Kidney (tissue), 14 donors: ENCODE results near the gene KSR1. TPM values are rescaled to one million over a fixed set of nuclear protein-coding genes. Genes with fewer than 3 reads are reported as not detected.

ENCODE experiments used
- DNase-seq, 5 donors: peaks; one replicate each; pipeline ENCODE4 v3.0.0-alpha.2; 2013 to 2020
- FAIRE-seq: peaks from 2 replicates; lab custom pipeline; 2012; peaks lifted over from hg19 to GRCh38; lab: Jason Lieb, UNC
- H3K27ac ChIP-seq, 2 donors: one replicate each; pipeline ENCODE4 v1.7.0; 2013; ENCODE audit warnings: low read depth in 2 of 2, low read length in 2 of 2, inconsistent platforms in 1 of 2
- H3K27me3 ChIP-seq: one replicate; pipeline ENCODE4 v1.7.1; 2013; ENCODE audit warnings: low read length, inconsistent platforms; ENCODE audit not compliant: control insufficient read depth, insufficient read depth
- H3K36me3 ChIP-seq, 3 donors: one replicate each; pipeline versions ENCODE4 v1.7.0 to v1.7.1; 2013; ENCODE audit warnings: low read length in 3 of 3, control low read depth in 1 of 3, inconsistent platforms in 1 of 3; ENCODE audit not compliant: insufficient read depth in 3 of 3, control insufficient read depth in 2 of 3
- H3K4me1 ChIP-seq, 3 donors: one replicate each; pipeline versions ENCODE4 v1.7.0 to v1.7.1; 2013; ENCODE audit warnings: low read length in 3 of 3, inconsistent platforms in 1 of 3, low read depth in 1 of 3; ENCODE audit not compliant: control insufficient read depth in 2 of 3, insufficient read depth in 2 of 3
- H3K4me3 ChIP-seq, 3 donors: one replicate each; pipeline versions ENCODE4 v1.7.0 to v1.8.1; 2013; ENCODE audit warnings: low read length in 3 of 3, control low read depth in 1 of 3, inconsistent platforms in 1 of 3
- H3K9ac ChIP-seq, 3 donors: one replicate each; pipeline versions ENCODE4 v1.7.0 to v1.7.1; 2013; ENCODE audit warnings: low read length in 3 of 3, control low read depth in 1 of 3, inconsistent platforms in 1 of 3
- H3K9me3 ChIP-seq, 3 donors: one replicate each; pipeline versions ENCODE4 v1.7.0 to v1.7.1; 2013; ENCODE audit warnings: low read length in 3 of 3, control low read depth in 1 of 3, inconsistent platforms in 1 of 3; ENCODE audit not compliant: control insufficient read depth in 2 of 3, insufficient read depth in 1 of 3
- CTCF ChIP-seq: IDR thresholded peaks from 3 replicates; pipeline ENCODE4 v1.5.1; 2012; ENCODE audit warnings: mild to moderate bottlenecking, moderate library complexity, borderline replicate concordance; ENCODE audit not compliant: insufficient read depth; ENCODE audit errors: extremely low read depth
- intact Hi-C: fragments of 100-400 bp; cut with DNase I; formaldehyde crosslinking; loops from one replicate; pipeline ENCODE4 v1.11.1; 2022
- polyA plus RNA-seq: library from polyadenylated mRNA; stranded (reverse); fragments of 350-450 nt; fragmentation: Illumina TruSeq; extraction: RNeasy Lipid Tissue Mini Kit (QIAGEN cat#74804); gene quantifications from one replicate; pipeline ENCODE4 v1.2.3, GENCODE V29; 2014; ENCODE audit warnings: low read depth, low replicate concordance; ENCODE audit not compliant: insufficient read depth
- total RNA-seq: library from RNA; stranded (reverse); fragmentation: NEBNext Ultra II Directional; extraction: Animal tissue kit (Norgen Biotek cat#: 25700); gene quantifications from one replicate; pipeline ENCODE4 v1.2.1, GENCODE V29; 2021
- donor health status: control.
- donor health status: control.
- donor health status: control.
- donor health status: control.
- donor health status: control.
- donor health status: DM: yes; HTN: yes; CAD: no.
- donor health status: Normal renal cell carcinoma (clear cell type).

KSR1 gene
- total and polyA plus RNA-seq, 2 donors from 2014 or later: 11.7 to 97.3 TPM

DNA sequence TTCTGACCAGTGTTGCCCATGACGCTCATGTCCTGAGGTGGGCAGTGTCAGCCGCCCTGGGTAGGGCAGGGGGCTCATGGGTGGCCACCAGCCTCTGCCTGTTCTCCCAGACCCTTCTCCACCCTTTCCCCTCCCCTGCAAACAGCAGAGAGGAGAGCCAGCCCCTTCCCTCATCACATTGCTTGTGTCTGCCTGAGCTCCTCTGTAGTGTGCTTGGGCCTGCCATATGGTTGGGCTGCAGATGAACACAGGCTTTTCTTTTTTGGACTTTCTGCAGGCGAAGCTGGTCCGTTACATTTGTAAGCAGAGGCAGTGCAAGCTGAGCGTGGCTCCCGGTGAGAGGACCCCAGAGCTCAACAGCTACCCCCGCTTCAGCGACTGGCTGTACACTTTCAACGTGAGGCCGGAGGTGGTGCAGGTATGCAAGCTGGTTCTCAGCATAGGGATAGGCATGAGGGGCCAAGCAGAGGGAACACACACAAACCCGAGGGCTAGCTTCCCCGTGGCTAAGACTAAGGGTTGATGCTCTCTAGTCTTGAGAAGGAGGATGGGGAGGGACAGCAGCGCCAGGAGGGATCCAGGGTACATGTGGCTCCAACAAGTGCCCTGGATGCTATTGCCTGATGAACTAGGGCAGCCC, 94.2 kb downstream of the KSR1 start:
- H3K4me1 ChIP-seq: peaks cover 0 to 25% (median 24%) of the 10 kb centered on the region in 3 donors
- intact Hi-C loops: no loop called here
- FAIRE-seq: no peak
- H3K27me3 ChIP-seq: no peaks in the 10 kb centered on the region
- no peaks in the 10 kb centered on the region for H3K36me3 ChIP-seq
- H3K9me3 ChIP-seq: no peaks in the 10 kb centered on the region
- TF ChIP-seq CTCF: no peak
- no peak for DNase-seq
- no peak overlapping the region for H3K4me3 ChIP-seq
- H3K9ac ChIP-seq: no peak overlapping the region
- H3K27ac ChIP-seq: no peak overlapping the region

DNA sequence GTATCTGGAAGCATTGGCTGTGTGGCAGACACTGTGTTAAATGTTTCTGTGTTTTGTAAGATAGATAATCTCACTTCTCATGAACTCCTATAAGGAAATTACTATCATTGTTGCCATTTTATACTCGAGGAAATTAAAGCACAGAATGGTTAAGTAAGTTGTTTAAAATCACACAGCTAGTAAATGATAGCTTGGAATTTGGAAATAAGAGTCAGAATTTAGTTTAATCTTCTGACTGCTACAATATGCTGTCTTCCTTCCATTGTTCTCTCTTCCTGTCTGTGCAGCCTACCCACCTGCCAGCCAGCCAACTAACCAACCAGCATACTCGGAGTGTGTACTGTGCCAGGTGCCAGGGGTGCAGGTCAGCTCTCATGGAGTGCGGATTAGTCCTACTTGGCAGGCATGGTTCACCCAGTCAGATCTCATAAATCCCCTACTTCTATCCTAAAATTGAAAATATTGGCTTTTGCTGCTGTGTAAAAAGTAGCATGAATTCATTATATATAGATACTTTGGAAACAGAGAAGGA, 94.8 kb downstream of the KSR1 start:
- DNase-seq (no peak), FAIRE-seq (no peak)
- Histone ChIP-seq H3K27me3 (no peaks in the 10 kb centered on the region), H3K9ac (peak overlapping the region in 1 of 3 donors; percentile 16), H3K4me1 (peaks cover 0 to 24% (median 22%) of the 10 kb centered on the region in 3 donors), H3K36me3 (no peaks in the 10 kb centered on the region), H3K27ac (no peak overlapping the region), H3K9me3 (no peaks in the 10 kb centered on the region), H3K4me3 (no peak overlapping the region)
- intact Hi-C loops: no loop called here
- TF ChIP-seq CTCF: no peak

DNA sequence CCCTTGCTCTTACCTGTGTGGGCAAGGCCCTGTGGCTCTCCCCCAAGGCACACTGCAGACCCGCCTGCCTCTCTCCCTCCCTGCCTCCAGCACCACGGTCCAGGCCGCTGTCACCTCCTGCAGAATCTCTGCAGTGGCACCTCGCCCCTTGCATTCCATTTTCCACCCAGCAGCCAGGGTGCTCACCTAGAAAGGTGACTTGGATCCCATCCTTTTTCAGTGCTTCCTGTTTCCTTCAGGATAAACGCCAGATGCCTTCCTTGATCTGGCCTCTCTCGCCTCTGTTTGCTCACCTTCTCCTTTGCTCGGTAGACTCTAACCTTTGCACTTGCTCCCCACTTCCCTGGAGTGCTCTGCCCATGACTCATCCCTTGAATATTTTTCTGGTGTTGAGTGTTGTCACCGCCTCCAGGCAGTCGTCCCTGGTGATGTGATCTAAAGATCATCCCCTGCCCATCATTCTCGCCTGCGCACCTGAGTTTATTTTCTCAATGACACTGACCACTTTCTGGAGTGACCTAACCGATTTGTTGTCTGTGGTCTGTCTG, 95.5 kb downstream of the KSR1 start:
- Histone ChIP-seq H3K36me3 (no peaks in the 10 kb centered on the region), H3K27me3 (no peaks in the 10 kb centered on the region), H3K27ac (no peak overlapping the region), H3K4me1 (peaks cover 0 to 24% (median 22%) of the 10 kb centered on the region in 3 donors), H3K9ac (no peak overlapping the region), H3K9me3 (no peaks in the 10 kb centered on the region), H3K4me3 (no peak overlapping the region)
- FAIRE-seq: no peak
- TF ChIP-seq CTCF: no peak
- DNase-seq: no peak
- intact Hi-C loops: no loop called here
